GM12892 (cell line): Measurements from ENCODE around the gene DZANK1.
"Not testable (repeated sequence)": the region's sequence is repeated elsewhere in the genome, so short reads cannot be mapped to it uniquely, and the experiment has no call there.

Experiments used
- POLR2A ChIP-seq: IDR thresholded peaks from 2 replicates; pipeline ENCODE4 v1.6.1; 2011; ENCODE audit warnings: low read depth, low read length, control low read depth
- POLR2AphosphoS5 ChIP-seq: IDR thresholded peaks from 2 replicates; pipeline ENCODE4 v1.6.1; 2011; ENCODE audit warnings: low read depth, low read length, control low read depth

- not testable (repeated sequence) for TF ChIP-seq POLR2A, POLR2AphosphoS5
These were observed 117.1 kb downstream of the DZANK1 start for GRCh38 chr20:18349749-18350148.
